Esophagus squamous epithelium (tissue), 5 donors: Measurements from ENCODE around the gene CDH11. TPM values are rescaled to one million over a fixed set of nuclear protein-coding genes. Genes with fewer than 3 reads are reported as not detected.

ENCODE experiments used
- DNase-seq: peaks from one replicate; lab custom pipeline; 2025; lab: John Stamatoyannopoulos, UW
- H3K27ac ChIP-seq, 4 donors: fragments of 200-600 bp; sonication (generic); one replicate each; pipeline ENCODE4 v1.5.1; 2016 to 2019; ENCODE audit warnings: mild to moderate bottlenecking in 1 of 4
- H3K27me3 ChIP-seq, 4 donors: fragments of 200-600 bp; sonication (generic); 1 replicate in 3 of 4; 2 replicates in 1 of 4; pipeline versions ENCODE4 v1.5.1 to v1.6.0; 2017 to 2021; ENCODE audit warnings: antibody characterized with exemption in 1 of 4
- H3K36me3 ChIP-seq, 3 donors: fragments of 200-600 bp; sonication (generic); one replicate each; pipeline ENCODE4 v1.5.1; 2016 to 2019
- H3K4me1 ChIP-seq, 3 donors: fragments of 200-600 bp; sonication (generic); one replicate each; pipeline ENCODE4 v1.5.1; 2017 to 2019
- H3K4me3 ChIP-seq, 4 donors: fragments of 200-600 bp; sonication (generic); 1 replicate in 3 of 4; 2 replicates in 1 of 4; pipeline ENCODE4 v1.5.1; 2016 to 2019; ENCODE audit warnings: mild to moderate bottlenecking in 2 of 4, moderate library complexity in 1 of 4
- H3K9me3 ChIP-seq, 3 donors: fragments of 200-600 bp; sonication (generic); one replicate each; pipeline ENCODE4 v1.5.1; 2016 to 2019
- POLR2A ChIP-seq, 4 donors: fragments of 450-650 bp; IDR thresholded peaks; one replicate each; pipeline ENCODE4 v1.6.1; 2017; ENCODE audit warnings: antibody characterized with exemption in 4 of 4, mild to moderate bottlenecking in 4 of 4, moderate library complexity in 3 of 4
- WGBS, 2 donors: methylation state at CpG; one replicate each; pipeline ENCODE4 v1.1.5; 2018; 5-methylcytosine and 5-hydroxymethylcytosine counted together
- intact Hi-C: fragments of 100-400 bp; cut with DNase I; formaldehyde crosslinking; loops from one replicate; pipeline ENCODE4 v1.15.0; 2022
- total RNA-seq, 4 donors: library from RNA; depleted of rRNA; stranded (reverse); fragments of >200 nt; gene quantifications; one replicate each; pipeline ENCODE4 v1.1.0, GENCODE V29; 2016
- TF ChIP-seq, protein P1 (sequence below), 6 experiments: fragments of 450-650 bp in 4 of 6; fragments of 200-600 bp in 2 of 6; sonication (generic) in 2 of 6; IDR thresholded peaks; one replicate each; pipeline ENCODE4 v1.5.1; 2016 to 2019; ENCODE audit warnings: antibody characterized with exemption in 6 of 6, mild to moderate bottlenecking in 4 of 6, moderate library complexity in 4 of 6
- donor health status: DM: yes; HTN: yes; CAD: no.

CDH11 gene
- total RNA-seq, 4 donors from 2014 or later = 3.4 to 17.5 (median 6.6) TPM

DNA sequence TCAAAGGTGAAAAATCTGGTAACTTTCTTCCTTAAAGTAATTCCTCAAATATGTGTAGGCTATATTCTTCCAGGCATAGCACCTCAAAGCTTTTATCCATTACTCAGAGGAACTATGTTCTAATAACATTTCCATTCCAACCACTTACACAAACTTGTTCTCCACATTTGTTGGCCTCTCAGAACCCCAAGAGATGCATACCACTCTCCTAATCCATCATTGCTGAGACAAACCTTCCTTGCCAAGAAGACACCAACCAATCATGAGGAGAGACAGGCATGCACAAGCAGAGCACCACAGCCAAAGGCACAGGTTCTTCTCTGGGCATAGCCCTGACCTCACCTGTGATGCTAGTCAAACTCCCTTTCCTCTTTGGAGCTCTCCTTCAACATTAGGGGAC, 20.9 kb downstream of the CDH11 start:
- Histone ChIP-seq H3K4me1 (no peaks in the 10 kb centered on the region), H3K4me3 (no peak overlapping the region), H3K9me3 (no peaks in the 10 kb centered on the region), H3K27ac (no peak overlapping the region), H3K36me3 (no peaks in the 10 kb centered on the region), H3K27me3 (no peaks in the 10 kb centered on the region)
- intact Hi-C loops = no loop called here
- TF ChIP-seq, protein P1, sequence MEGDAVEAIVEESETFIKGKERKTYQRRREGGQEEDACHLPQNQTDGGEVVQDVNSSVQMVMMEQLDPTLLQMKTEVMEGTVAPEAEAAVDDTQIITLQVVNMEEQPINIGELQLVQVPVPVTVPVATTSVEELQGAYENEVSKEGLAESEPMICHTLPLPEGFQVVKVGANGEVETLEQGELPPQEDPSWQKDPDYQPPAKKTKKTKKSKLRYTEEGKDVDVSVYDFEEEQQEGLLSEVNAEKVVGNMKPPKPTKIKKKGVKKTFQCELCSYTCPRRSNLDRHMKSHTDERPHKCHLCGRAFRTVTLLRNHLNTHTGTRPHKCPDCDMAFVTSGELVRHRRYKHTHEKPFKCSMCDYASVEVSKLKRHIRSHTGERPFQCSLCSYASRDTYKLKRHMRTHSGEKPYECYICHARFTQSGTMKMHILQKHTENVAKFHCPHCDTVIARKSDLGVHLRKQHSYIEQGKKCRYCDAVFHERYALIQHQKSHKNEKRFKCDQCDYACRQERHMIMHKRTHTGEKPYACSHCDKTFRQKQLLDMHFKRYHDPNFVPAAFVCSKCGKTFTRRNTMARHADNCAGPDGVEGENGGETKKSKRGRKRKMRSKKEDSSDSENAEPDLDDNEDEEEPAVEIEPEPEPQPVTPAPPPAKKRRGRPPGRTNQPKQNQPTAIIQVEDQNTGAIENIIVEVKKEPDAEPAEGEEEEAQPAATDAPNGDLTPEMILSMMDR (IDR thresholded peaks at IDR 0.05) = no peak
- TF ChIP-seq POLR2A (IDR thresholded peaks at IDR 0.05) = no peak
- no peak for DNase-seq

- Histone ChIP-seq H3K4me3 (no peak overlapping the region), H3K27ac (no peak overlapping the region), H3K9me3 (no peaks in the 10 kb centered on the region), H3K27me3 (no peaks in the 10 kb centered on the region), H3K36me3 (no peaks in the 10 kb centered on the region), H3K4me1 (no peaks in the 10 kb centered on the region)
- DNase-seq = no peak
- TF ChIP-seq, protein P1 (IDR thresholded peaks at IDR 0.05) = no peak
- no peak for TF ChIP-seq POLR2A (IDR thresholded peaks at IDR 0.05)
- intact Hi-C loops = no loop called here
- 48 to 61% methylated on average over 2 of the region's 2 CpGs for WGBS, 2 donors
Observed at GRCh38 chr16:65099607-65100006, 22.3 kb downstream of the CDH11 start.

DNA sequence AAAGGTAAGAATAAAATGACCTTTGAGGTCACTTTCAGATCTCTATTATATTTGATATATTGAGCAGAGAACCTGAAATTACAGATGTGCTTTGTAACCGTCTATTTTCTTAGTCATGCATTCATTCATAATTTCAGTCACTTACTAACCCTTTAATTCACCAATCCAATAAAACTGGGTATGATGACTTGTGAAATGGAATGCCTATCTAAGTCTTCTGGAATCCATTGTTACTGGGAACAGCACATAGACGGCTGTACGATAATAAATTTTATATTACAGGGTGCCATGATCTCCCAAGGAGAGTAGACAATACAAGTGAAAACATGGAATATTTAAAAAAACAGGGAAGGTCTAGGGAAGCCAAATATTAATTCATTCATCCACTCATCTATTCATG, 22.9 kb downstream of the CDH11 start:
- H3K4me1 ChIP-seq = no peaks in the 10 kb centered on the region
- no peaks in the 10 kb centered on the region for H3K27me3 ChIP-seq
- no peak overlapping the region for H3K27ac ChIP-seq
- H3K36me3 ChIP-seq = no peaks in the 10 kb centered on the region
- H3K4me3 ChIP-seq = no peak overlapping the region
- DNase-seq = no peak
- 85 to 93% methylated on average over 3 of the region's 3 CpGs for WGBS, 2 donors
- H3K9me3 ChIP-seq = no peaks in the 10 kb centered on the region
- intact Hi-C loops = no loop called here
- no peak for TF ChIP-seq POLR2A (IDR thresholded peaks at IDR 0.05)
- TF ChIP-seq, protein P1 (IDR thresholded peaks at IDR 0.05) = no peak

GRCh38 chr16:65097296-65097695, 24.6 kb downstream of the CDH11 start:
- Histone ChIP-seq H3K27me3 (no peaks in the 10 kb centered on the region), H3K36me3 (no peaks in the 10 kb centered on the region), H3K9me3 (no peaks in the 10 kb centered on the region), H3K4me1 (no peaks in the 10 kb centered on the region), H3K4me3 (no peak overlapping the region), H3K27ac (no peak overlapping the region)
- no peak for DNase-seq
- TF ChIP-seq, protein P1 (IDR thresholded peaks at IDR 0.05) = no peak
- no peak for TF ChIP-seq POLR2A (IDR thresholded peaks at IDR 0.05)
- WGBS, 2 donors = 81 to 82% methylated on average over 4 of the region's 4 CpGs
- intact Hi-C loops = no loop called here

DNA sequence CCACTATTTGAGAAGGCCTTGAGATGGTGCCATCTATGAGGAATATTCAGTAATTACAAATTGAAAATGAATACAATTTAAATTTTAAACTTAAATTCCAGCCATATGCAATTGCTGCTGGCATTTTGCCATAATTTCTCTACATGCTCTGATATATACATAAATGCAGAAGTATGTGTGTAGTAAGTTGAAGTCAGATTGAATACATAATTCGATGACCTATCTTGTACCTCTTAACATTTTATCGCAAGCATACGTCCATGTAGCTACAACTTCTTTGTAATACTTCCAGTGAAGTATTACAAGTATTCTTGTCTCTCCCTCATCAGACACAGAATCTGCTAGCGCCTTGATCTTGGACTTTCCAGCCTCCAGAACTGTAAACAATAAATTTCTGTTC, 26.0 kb downstream of the CDH11 start:
- 68 to 69% methylated on average over 4 of the region's 4 CpGs for WGBS, 2 donors
- TF ChIP-seq, protein P1 (IDR thresholded peaks at IDR 0.05) = no peak
- TF ChIP-seq POLR2A (IDR thresholded peaks at IDR 0.05) = no peak
- H3K4me3 ChIP-seq = no peak overlapping the region
- intact Hi-C loops = no loop called here
- H3K27ac ChIP-seq = no peak overlapping the region
- no peaks in the 10 kb centered on the region for H3K9me3 ChIP-seq
- H3K4me1 ChIP-seq = no peaks in the 10 kb centered on the region
- no peaks in the 10 kb centered on the region for H3K27me3 ChIP-seq
- DNase-seq = no peak
- H3K36me3 ChIP-seq = no peaks in the 10 kb centered on the region
